22Rv1 (cell line): ENCODE data around the gene L3HYPDH.

ENCODE experiments used
- H3K27ac ChIP-seq: fragments of 450-650 bp; 2 replicates; pipeline ENCODE4 v1.5.1; 2017
- ZFX ChIP-seq: fragments of 450-650 bp; IDR thresholded peaks from 2 replicates; pipeline ENCODE4 v1.6.1; 2017; ENCODE audit warnings: antibody characterized with exemption, borderline replicate concordance
- TF ChIP-seq, protein P1 (sequence below): fragments of 450-650 bp; IDR thresholded peaks from 2 replicates; pipeline ENCODE4 v1.5.1; 2017; ENCODE audit warnings: mild to moderate bottlenecking

L3HYPDH gene

DNA sequence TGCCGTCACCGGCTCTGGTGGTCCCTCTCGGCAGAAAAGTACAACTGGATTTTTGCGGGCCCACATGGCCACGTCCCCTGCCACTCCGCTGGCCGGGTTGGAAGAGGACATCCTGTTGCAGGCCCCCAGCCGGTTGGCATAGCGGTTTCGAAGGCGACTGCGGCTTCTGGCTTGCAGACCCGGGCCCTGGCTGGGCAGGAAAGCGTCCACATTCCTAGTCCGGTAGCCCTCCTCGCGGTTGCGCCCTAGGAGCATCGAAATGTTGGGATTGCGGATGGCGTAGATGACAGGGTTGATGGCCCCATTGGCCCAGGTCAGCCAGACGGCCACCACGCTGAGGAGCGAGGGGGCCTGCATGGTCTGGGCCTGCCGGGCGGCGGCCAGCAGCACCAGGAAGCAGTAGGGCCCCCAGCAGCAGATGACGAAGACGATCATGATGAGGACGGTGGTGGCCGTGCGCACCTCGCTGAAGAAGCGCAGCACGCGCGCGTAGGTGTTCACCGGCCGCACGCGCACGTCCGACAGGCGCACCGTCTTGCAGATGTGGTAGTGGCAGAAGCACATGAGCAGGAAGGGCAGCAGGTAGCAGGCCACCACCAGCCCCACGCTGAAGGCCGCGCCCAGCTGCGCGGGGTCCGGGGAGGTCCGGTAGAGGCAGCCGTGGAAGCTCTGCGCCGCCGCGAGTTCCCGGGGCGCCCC is 20.3 kb downstream of the L3HYPDH start:
- TF ChIP-seq, protein P1, sequence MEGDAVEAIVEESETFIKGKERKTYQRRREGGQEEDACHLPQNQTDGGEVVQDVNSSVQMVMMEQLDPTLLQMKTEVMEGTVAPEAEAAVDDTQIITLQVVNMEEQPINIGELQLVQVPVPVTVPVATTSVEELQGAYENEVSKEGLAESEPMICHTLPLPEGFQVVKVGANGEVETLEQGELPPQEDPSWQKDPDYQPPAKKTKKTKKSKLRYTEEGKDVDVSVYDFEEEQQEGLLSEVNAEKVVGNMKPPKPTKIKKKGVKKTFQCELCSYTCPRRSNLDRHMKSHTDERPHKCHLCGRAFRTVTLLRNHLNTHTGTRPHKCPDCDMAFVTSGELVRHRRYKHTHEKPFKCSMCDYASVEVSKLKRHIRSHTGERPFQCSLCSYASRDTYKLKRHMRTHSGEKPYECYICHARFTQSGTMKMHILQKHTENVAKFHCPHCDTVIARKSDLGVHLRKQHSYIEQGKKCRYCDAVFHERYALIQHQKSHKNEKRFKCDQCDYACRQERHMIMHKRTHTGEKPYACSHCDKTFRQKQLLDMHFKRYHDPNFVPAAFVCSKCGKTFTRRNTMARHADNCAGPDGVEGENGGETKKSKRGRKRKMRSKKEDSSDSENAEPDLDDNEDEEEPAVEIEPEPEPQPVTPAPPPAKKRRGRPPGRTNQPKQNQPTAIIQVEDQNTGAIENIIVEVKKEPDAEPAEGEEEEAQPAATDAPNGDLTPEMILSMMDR = no peak
- TF ChIP-seq ZFX = no peak
- peak overlapping the region; percentile 59 for H3K27ac ChIP-seq

DNA sequence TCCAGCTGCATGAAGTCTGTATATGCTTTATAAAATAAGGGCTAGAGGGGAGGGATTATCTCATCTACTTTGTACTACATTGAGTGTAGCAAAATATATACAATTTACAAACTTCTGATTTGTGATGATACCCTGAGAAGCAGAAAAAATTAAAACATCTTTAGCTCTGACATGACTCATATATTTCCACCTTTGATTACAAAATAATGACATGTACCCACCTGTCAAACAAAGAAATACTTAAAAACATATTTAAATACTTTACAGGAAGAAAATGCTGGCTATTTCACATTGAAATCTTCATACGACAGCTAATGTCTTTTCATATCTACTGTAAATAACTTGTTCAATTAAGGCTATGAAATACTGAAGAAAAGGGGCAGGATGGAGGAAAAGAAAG is 22.3 kb downstream of the L3HYPDH start:
- TF ChIP-seq ZFX = no peak
- TF ChIP-seq, protein P1 = no peak
- H3K27ac ChIP-seq = no peak overlapping the region

DNA sequence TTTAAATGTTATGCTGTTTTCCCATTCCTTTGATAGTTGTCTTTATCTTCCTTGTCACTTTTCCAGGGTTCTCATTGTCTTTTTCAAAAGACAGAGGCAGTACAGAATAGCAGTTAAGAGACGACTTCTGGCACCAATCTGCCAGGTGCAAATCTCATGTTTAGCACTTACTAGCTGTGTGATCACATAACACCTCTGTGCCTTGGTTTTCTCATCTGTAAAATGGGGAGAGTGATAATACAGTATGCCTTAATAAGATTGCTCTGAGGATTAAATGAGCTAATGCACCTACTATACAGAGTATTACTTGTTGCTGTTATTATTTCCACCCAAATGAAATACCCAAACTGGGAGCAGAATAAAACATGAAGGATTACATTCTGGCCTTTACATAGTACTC is 23.8 kb downstream of the L3HYPDH start:
- H3K27ac ChIP-seq = no peak overlapping the region
- TF ChIP-seq, protein P1 = no peak
- TF ChIP-seq ZFX = no peak

DNA sequence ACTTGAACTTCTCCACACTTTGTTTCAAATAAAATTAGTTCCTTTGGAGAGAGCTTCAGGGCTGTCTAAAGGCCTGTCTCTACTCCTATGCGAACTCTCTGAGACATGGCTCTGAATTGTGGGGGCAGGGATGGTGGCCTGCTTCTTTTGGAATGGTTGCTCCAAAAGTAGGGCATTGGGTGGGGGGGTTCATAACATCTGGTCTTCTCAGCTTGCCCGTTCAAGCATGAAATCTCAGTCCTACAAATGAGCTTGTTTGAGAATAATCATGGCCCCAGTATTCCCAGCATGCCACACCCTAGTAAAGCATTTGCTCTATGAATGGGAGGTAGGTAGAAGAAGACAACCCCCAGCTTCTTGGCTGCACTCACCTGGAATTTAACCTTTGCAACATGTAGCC is 25.7 kb downstream of the L3HYPDH start:
- no peak for TF ChIP-seq ZFX
- TF ChIP-seq, protein P1 = no peak
- H3K27ac ChIP-seq = no peak overlapping the region

DNA sequence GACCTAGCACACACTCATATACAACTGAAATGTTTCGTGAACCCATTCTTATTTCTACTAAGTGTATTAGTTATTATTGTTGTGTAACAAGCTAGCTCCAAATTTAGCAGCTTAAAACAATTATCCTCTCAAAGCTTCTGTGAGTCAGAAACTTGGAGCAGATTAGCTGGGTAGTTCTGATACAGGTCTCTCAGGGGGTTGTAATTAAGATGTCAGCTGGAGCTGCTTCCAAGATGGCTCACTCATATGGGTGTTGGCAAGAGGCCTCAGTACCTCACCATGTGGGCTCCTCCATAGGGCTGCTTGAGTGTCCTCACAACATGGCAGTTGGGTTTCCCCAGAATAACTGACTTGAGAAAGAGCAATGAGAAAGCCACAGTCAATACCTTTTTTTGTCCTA is 28.8 kb downstream of the L3HYPDH start:
- TF ChIP-seq ZFX = no peak
- TF ChIP-seq, protein P1 = no peak
- no peak overlapping the region for H3K27ac ChIP-seq

DNA sequence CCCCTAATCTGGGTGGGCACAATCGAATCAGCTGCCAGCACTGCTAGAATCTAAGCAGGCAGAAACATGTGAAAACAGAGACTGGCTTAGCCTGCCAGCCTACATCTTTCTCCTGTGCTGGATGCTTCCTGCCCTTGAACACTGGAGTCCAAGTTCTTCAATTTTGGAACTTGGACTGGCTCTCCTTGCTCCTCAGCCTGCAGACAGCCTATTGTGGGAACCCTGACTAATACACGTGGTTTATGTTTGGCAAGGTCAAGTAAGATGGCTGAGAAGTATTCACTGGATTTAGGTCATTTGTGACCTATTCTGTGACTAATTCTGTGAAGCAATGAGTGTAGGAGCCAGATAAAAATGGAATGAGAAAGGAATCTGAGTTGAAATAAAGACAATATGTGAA is 30.1 kb downstream of the L3HYPDH start:
- TF ChIP-seq, protein P1 = no peak
- TF ChIP-seq ZFX = no peak
- H3K27ac ChIP-seq = no peak overlapping the region

DNA sequence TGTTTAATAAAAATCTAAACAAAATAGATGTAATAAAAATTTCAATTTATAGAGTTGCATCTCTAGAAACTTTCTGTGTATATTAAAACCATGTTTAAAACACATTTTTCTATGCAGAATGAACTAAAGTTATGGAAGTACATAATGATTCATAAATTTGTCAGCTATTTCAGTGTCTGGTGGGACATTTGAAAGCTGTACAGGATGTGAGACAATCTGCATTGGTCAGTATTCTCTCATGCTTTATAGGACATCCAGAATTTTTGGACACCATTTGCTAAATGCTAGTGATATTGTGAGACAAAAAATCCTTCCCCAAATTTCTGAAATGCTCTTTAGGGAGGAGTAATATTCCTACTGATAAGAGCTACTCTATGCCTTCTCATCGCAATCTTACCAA is 32.4 kb downstream of the L3HYPDH start:
- TF ChIP-seq, protein P1 = no peak
- no peak for TF ChIP-seq ZFX
- H3K27ac ChIP-seq = no peak overlapping the region
